K562 (cell line): ENCODE measurements around the gene FEN1. TPM values are rescaled to one million over a fixed set of nuclear protein-coding genes. Genes with fewer than 3 reads are reported as not detected.

Experiments
- ELK1 ChIP-seq: sonication (generic); formaldehyde crosslinking; IDR thresholded peaks from 2 replicates; pipeline ENCODE4 v1.8.1; 2022; ENCODE audit warnings: missing genetic modification reagents
- GTF2B ChIP-seq: IDR thresholded peaks from 2 replicates; pipeline ENCODE4 v1.6.1; 2011; ENCODE audit not compliant: insufficient read length; ENCODE audit errors: extremely low read depth
- HLTF ChIP-seq: fragments of 450-650 bp; IDR thresholded peaks from 2 replicates; pipeline ENCODE4 v1.6.1; 2016
- HMG20A ChIP-seq: fragments of 450-650 bp; formaldehyde crosslinking; conservative IDR thresholded peaks from 2 replicates; pipeline ENCODE4 v1.4.0; 2020; ENCODE audit warnings: mild to moderate bottlenecking, mixed read lengths
- HOMEZ ChIP-seq: fragments of 250-450 bp; sonication (Bioruptor Pico); IDR thresholded peaks from 2 replicates; pipeline ENCODE4 v1.4.0; 2020; ENCODE audit warnings: mild to moderate bottlenecking, moderate library complexity
- MCM5 ChIP-seq: fragments of 450-650 bp; IDR thresholded peaks from 2 replicates; pipeline ENCODE4 v1.6.1; 2016; ENCODE audit warnings: low read depth
- MIER1 ChIP-seq: fragments of 450-650 bp; IDR thresholded peaks from 2 replicates; pipeline ENCODE4 v1.6.1; 2016; ENCODE audit warnings: antibody characterized with exemption, mild to moderate bottlenecking, low read depth
- PHF8 ChIP-seq: fragments of 200-600 bp; sonication (generic); IDR thresholded peaks from 2 replicates; pipeline ENCODE4 v1.6.1; 2012; ENCODE audit warnings: mixed run types, mild to moderate bottlenecking, inconsistent platforms, low read length, moderate library complexity, borderline replicate concordance
- POLR3A ChIP-seq: IDR thresholded peaks from 2 replicates; pipeline ENCODE4 v1.6.1; 2011; ENCODE audit warnings: borderline replicate concordance, mild to moderate bottlenecking, moderate library complexity; ENCODE audit not compliant: insufficient read length, insufficient read depth; ENCODE audit errors: extremely low read depth
- SREBF2 ChIP-seq: sonication (generic); formaldehyde crosslinking; IDR thresholded peaks from 2 replicates; pipeline ENCODE4 v1.4.0; 2020; ENCODE audit warnings: mild to moderate bottlenecking, missing genetic modification reagents
- XRCC4 ChIP-seq: IDR thresholded peaks from one replicate; pipeline ENCODE4 v1.6.1; 2011; ENCODE audit not compliant: insufficient read depth, insufficient read length; ENCODE audit errors: extremely low read depth
- ZBTB12 ChIP-seq: fragments of 250-450 bp; sonication (Bioruptor Pico); IDR thresholded peaks from 2 replicates; pipeline ENCODE4 v1.4.0; 2020
- ZNF282 ChIP-seq: sonication (generic); formaldehyde crosslinking; IDR thresholded peaks from 2 replicates; pipeline ENCODE4 v1.8.1; 2023; ENCODE audit warnings: missing genetic modification reagents
- ZNF41 ChIP-seq: fragments of 250-450 bp; sonication (Bioruptor Pico); conservative IDR thresholded peaks from 2 replicates; pipeline ENCODE4 v1.4.0; 2020; ENCODE audit warnings: mild to moderate bottlenecking
- ZNF511 ChIP-seq: sonication (generic); formaldehyde crosslinking; IDR thresholded peaks from 2 replicates; pipeline ENCODE4 v1.8.0; 2022; ENCODE audit warnings: mild to moderate bottlenecking, missing genetic modification reagents
- ZNF586 ChIP-seq: fragments of 450-650 bp; formaldehyde crosslinking; conservative IDR thresholded peaks from 2 replicates; pipeline ENCODE4 v1.4.0; 2020; ENCODE audit warnings: mild to moderate bottlenecking, moderate library complexity
- ZNF639 ChIP-seq, 2 experiments: fragments of 200-800 bp in 1 of 2; sonication (Bioruptor generic) in 1 of 2; sonication (generic) in 1 of 2; formaldehyde crosslinking in 1 of 2; IDR thresholded peaks in 1 of 2; conservative IDR thresholded peaks in 1 of 2; 2 replicates each; pipeline versions ENCODE4 v1.5.0 to v1.6.1; 2016 to 2020; ENCODE audit warnings: missing compliant biosample characterization in 1 of 2, missing genetic modification characterization in 1 of 2, missing genetic modification reagents in 1 of 2
- ZNF740 ChIP-seq, 3 experiments: fragments of 200-800 bp in 1 of 3; sonication (Bioruptor generic) in 1 of 3; sonication (generic) in 1 of 3; formaldehyde crosslinking in 1 of 3; IDR thresholded peaks; 2 replicates each; pipeline versions ENCODE4 v1.6.1 to v1.8.0; 2016 to 2022; ENCODE audit warnings: mild to moderate bottlenecking in 2 of 3, missing compliant biosample characterization in 2 of 3, missing genetic modification characterization in 2 of 3, missing genetic modification reagents in 1 of 3
- polyA plus RNA-seq, 8 experiments: library from polyadenylated mRNA; depleted of rRNA in 4 of 8; stranded (reverse) in 5 of 8; unstranded in 3 of 8; fragments of >200 nt; fragmentation: Nextera tagmentation in 2 of 8; fragmentation: Illumina TruSeq in 1 of 8; extraction: Ambion mirVana in 2 of 8; extraction: Trizol in 1 of 8; gene quantifications; 2 replicates each; pipeline versions ENCODE4 v1.2.1 to v1.2.3, GENCODE V29; 2011 to 2014; ENCODE audit warnings: inconsistent platforms in 1 of 8, missing spikeins in 1 of 8
- total RNA-seq, 7 experiments: library from RNA; depleted of rRNA in 6 of 7; stranded (reverse); fragments of >200 nt in 6 of 7; fragmentation: Illumina TruSeq in 2 of 7; extraction: Trizol in 2 of 7; gene quantifications; 2 replicates each; pipeline versions ENCODE4 v1.2.1 to v1.2.3, GENCODE V29; 2011 to 2021; ENCODE audit warnings: low replicate concordance in 1 of 7

The FEN1 gene
- total and polyA plus RNA-seq, 9 of the 15 experiments (the other 6 are each of a cell fraction or from before 2014, with no cell fraction given): 58.1 to 156 (median 137) TPM

GRCh38 chr11:61814958-61815789, 22.5 kb downstream of the FEN1 start (continued):
- TF ChIP-seq HOMEZ (CRISPR knock-in tag): no peak
- 0 out of 2 replicates have a peak, but pooled peaks have one; percentile 16 for TF ChIP-seq ZNF740 (CRISPR knock-in tag; IDR thresholded peaks at IDR 0.05)
- TF ChIP-seq ZNF740 (tag; IDR thresholded peaks at IDR 0.05): no peak
- TF ChIP-seq MIER1: no peak
- no peak for TF ChIP-seq GTF2B
- peak; percentile 47; the same call in 1 of the 2 replicates for TF ChIP-seq ZNF41 (CRISPR knock-in tag)
- TF ChIP-seq ZNF282: no peak
- peak; percentile 31; the same call in 1 of the 2 replicates for TF ChIP-seq ZBTB12 (CRISPR knock-in tag)
- TF ChIP-seq POLR3A: no peak
- TF ChIP-seq HMG20A: no peak
- TF ChIP-seq MCM5: no peak
- no peak; the same call in 1 of the 2 replicates for TF ChIP-seq HLTF
- 0 out of 2 replicates have a peak, but pooled peaks have one; percentile 67 for TF ChIP-seq ZNF586 (CRISPR knock-in tag)
- TF ChIP-seq SREBF2: no peak
- TF ChIP-seq XRCC4: no peak
- no peak for TF ChIP-seq ZNF639 (CRISPR knock-in tag; conservative IDR thresholded peaks at IDR 0.05 in 1 of 2, IDR thresholded peaks at IDR 0.05 in 1 of 2)
- TF ChIP-seq PHF8: peak; percentile 67; the same call in 1 of the 2 replicates
- TF ChIP-seq ZNF511 (CRISPR knock-in tag): peak; percentile 37; the same call in 1 of the 2 replicates
- TF ChIP-seq ELK1 (CRISPR knock-in tag): no peak
